ENCODE results near the gene LBP. TPM values are rescaled to one million over a fixed set of nuclear protein-coding genes. Genes with fewer than 3 reads are reported as not detected.

The LBP gene
- total RNA-seq, 1 experiment from 2014 or later: 0.15 TPM

DNA sequence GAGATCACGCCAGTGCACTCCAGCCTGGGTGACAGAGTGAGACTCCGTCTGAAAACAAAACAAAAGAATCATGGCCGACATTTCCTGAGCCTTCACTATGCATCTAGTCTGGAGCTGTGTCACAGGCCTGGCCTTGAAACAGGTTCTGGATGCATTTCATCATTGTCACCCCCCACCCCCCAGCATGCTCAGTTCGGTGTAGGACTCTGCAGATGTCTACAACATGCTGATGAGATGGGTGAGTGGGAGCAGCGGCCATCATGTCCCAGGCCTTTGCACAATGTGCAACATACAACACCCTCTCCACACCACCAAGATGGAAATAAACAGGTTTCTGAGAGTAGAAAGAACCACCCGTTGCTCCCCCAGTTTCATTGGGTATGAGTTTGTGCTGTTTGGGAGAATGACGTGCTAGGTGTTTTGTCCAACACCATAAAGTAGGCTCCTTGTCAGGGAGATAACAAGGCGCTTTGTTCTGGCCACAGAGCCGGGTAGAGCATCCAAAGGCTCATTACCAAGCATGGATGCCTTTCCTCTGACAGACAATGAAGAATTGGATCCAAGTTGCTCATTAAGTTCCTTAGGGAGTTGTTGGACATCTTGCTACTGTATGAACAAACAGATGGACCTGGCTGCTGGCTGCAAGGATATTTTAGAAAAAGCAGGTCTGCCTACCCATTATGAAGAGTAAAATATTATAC, 66.7 kb downstream of the LBP start:
- Histone ChIP-seq H3K27ac (ENCODE audit: low read depth, low read length) (no peak overlapping the region), H3K9me3 (ENCODE audit: control insufficient read depth in 1 of 2, insufficient read depth in 1 of 2, low read depth in 1 of 2, low read length in 2 of 2) (no peaks in the 10 kb centered on the region), H3K4me1 (ENCODE audit: control insufficient read depth in 1 of 2, insufficient read depth in 2 of 2, low read length in 2 of 2) (no peaks in the 10 kb centered on the region; a peak in 1 of 4 replicates), H3K79me2 (ENCODE audit: insufficient read depth, low read length) (no peaks in the 10 kb centered on the region), H2AFZ (ENCODE audit: low read depth, low read length, poor library complexity, severe bottlenecking) (no peak overlapping the region), H3K27me3 (ENCODE audit: insufficient read depth, low read length) (no peaks in the 10 kb centered on the region), H4K20me1 (ENCODE audit: insufficient read depth) (no peaks in the 10 kb centered on the region), H3K4me2 (ENCODE audit: low read length) (no peak overlapping the region), H3K36me3 (ENCODE audit: control insufficient read depth in 1 of 2, insufficient read depth in 2 of 2, low read length in 2 of 2) (peaks cover 3 to 13% of the 10 kb centered on the region in 2 experiments; a peak in 2 of 4 replicates), H3K4me3 (replicated peaks in 1 of 2; ENCODE audit: low read depth in 1 of 2, low read length in 2 of 2) (no peak overlapping the region), H3K9ac (ENCODE audit: low read length) (no peak overlapping the region), H3K9me2 (ENCODE audit: insufficient read depth) (no peaks in the 10 kb centered on the region)
- DNase-seq (ENCODE audit: low read depth, low spot score) (no peak), ATAC-seq (no peak)
- TF ChIP-seq CEBPB (IDR thresholded peaks at IDR 0.05; ENCODE audit: low read depth): no peak
- no peak for TF ChIP-seq EZH2 (IDR thresholded peaks at IDR 0.05)
- TF ChIP-seq ELF1 (IDR thresholded peaks at IDR 0.05; ENCODE audit: borderline replicate concordance, low read depth): no peak
- no peak for TF ChIP-seq SRF (IDR thresholded peaks at IDR 0.05; ENCODE audit: low read depth)
- TF ChIP-seq POLR2AphosphoS5 (IDR thresholded peaks at IDR 0.05; ENCODE audit: low read depth, low read length): no peak
- TF ChIP-seq EZH2phosphoT487 (IDR thresholded peaks at IDR 0.05; ENCODE audit: borderline replicate concordance): no peak
- TF ChIP-seq FOSL1 (IDR thresholded peaks at IDR 0.05; ENCODE audit: low read depth): no peak
- no peak for TF ChIP-seq JUND (IDR thresholded peaks at IDR 0.05)
- intact Hi-C loops (cut with micrococcal nuclease): no loop called here
- ChIA-PET RAD21 (ENCODE audit: low non-redundant PET in 1 of 2, low total read pairs in 2 of 2, uncharacterized antibody in 2 of 2, unreplicated experiment in 2 of 2) (no interaction called here), POLR2A (no interaction called here), CTCF (interaction anchor here (1.4 kb wide), 1 partner anchor 22 kb away, joined by 4 read pairs; the partner anchor contains the start of gene SNHG17)
- no TSS peak for BruUV-seq (replicated peaks)

DNA sequence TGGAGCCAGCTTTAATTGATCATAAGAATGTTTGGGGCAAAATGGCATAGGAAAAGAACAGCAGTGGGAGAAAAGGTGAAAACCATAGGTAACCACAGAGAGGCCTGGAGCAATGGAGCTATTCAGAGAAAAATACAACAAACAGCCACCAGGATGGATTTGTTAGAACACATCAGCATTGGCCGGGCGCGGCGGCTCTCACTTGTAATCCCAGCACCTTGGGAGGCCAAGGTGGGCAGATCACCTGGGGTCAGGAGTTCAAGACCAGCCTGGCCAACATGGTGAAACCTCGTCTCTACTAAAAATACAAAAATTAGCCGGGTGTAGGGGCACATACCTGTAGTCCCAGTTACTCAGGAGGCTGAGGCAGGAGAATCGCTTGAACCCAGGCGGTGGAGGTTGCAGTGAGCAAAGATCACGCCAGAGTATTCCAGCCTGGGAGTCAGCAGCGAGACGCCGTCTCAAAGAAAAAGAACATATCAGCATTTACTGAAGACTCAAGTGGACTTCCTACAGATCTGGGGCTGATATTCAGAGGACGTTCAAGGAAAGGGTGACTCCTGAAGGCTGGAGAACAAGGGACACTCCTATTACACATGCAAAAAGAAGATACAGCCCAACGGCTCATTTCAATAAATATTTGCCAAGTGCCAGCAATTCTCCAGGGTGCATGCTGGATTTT, 68.6 kb downstream of the LBP start:
- RAD21 ChIA-PET (ENCODE audit: low non-redundant PET in 1 of 2, low total read pairs in 2 of 2, uncharacterized antibody in 2 of 2, unreplicated experiment in 2 of 2): no interaction called here
- Histone ChIP-seq H3K79me2 (ENCODE audit: insufficient read depth, low read length) (no peaks in the 10 kb centered on the region), H3K36me3 (ENCODE audit: control insufficient read depth in 1 of 2, insufficient read depth in 2 of 2, low read length in 2 of 2) (peaks cover 10 to 31% of the 10 kb centered on the region in 2 experiments; a peak in 3 of 4 replicates), H3K9me3 (ENCODE audit: control insufficient read depth in 1 of 2, insufficient read depth in 1 of 2, low read depth in 1 of 2, low read length in 2 of 2) (no peaks in the 10 kb centered on the region), H3K27ac (ENCODE audit: low read depth, low read length) (no peak overlapping the region), H3K9ac (ENCODE audit: low read length) (no peak overlapping the region), H3K4me3 (replicated peaks in 1 of 2; ENCODE audit: low read depth in 1 of 2, low read length in 2 of 2) (no peak overlapping the region), H4K20me1 (ENCODE audit: insufficient read depth) (peaks cover 6% of the 10 kb centered on the region; the same call in 1 of the 2 replicates), H3K4me2 (ENCODE audit: low read length) (no peak overlapping the region), H3K9me2 (ENCODE audit: insufficient read depth) (no peaks in the 10 kb centered on the region), H3K4me1 (ENCODE audit: control insufficient read depth in 1 of 2, insufficient read depth in 2 of 2, low read length in 2 of 2) (no peaks in the 10 kb centered on the region), H2AFZ (ENCODE audit: low read depth, low read length, poor library complexity, severe bottlenecking) (no peak overlapping the region), H3K27me3 (ENCODE audit: insufficient read depth, low read length) (no peaks in the 10 kb centered on the region)
- CTCF ChIA-PET: no interaction called here
- POLR2A ChIA-PET: no interaction called here
- TF ChIP-seq, protein P1, sequence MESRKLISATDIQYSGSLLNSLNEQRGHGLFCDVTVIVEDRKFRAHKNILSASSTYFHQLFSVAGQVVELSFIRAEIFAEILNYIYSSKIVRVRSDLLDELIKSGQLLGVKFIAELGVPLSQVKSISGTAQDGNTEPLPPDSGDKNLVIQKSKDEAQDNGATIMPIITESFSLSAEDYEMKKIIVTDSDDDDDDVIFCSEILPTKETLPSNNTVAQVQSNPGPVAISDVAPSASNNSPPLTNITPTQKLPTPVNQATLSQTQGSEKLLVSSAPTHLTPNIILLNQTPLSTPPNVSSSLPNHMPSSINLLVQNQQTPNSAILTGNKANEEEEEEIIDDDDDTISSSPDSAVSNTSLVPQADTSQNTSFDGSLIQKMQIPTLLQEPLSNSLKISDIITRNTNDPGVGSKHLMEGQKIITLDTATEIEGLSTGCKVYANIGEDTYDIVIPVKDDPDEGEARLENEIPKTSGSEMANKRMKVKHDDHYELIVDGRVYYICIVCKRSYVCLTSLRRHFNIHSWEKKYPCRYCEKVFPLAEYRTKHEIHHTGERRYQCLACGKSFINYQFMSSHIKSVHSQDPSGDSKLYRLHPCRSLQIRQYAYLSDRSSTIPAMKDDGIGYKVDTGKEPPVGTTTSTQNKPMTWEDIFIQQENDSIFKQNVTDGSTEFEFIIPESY (IDR thresholded peaks at IDR 0.05; ENCODE audit: extremely low read depth, insufficient replicate concordance, low read length): no peak
- TF ChIP-seq, protein P2, sequence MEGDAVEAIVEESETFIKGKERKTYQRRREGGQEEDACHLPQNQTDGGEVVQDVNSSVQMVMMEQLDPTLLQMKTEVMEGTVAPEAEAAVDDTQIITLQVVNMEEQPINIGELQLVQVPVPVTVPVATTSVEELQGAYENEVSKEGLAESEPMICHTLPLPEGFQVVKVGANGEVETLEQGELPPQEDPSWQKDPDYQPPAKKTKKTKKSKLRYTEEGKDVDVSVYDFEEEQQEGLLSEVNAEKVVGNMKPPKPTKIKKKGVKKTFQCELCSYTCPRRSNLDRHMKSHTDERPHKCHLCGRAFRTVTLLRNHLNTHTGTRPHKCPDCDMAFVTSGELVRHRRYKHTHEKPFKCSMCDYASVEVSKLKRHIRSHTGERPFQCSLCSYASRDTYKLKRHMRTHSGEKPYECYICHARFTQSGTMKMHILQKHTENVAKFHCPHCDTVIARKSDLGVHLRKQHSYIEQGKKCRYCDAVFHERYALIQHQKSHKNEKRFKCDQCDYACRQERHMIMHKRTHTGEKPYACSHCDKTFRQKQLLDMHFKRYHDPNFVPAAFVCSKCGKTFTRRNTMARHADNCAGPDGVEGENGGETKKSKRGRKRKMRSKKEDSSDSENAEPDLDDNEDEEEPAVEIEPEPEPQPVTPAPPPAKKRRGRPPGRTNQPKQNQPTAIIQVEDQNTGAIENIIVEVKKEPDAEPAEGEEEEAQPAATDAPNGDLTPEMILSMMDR (IDR thresholded peaks at IDR 0.05 in 2 of 3, conservative IDR thresholded peaks at IDR 0.05 in 1 of 3; ENCODE audit: borderline replicate concordance in 1 of 3, insufficient read depth in 1 of 3, low read depth in 2 of 3, low read length in 2 of 3): no peak
- TF ChIP-seq POLR2A (IDR thresholded peaks at IDR 0.05; ENCODE audit: borderline replicate concordance, extremely low read depth, insufficient read depth, insufficient read length) (no peak), JUND (IDR thresholded peaks at IDR 0.05) (no peak), SRF (IDR thresholded peaks at IDR 0.05; ENCODE audit: low read depth) (no peak), CEBPB (IDR thresholded peaks at IDR 0.05; ENCODE audit: low read depth) (no peak), EZH2 (IDR thresholded peaks at IDR 0.05) (no peak), CBX3 (IDR thresholded peaks at IDR 0.05; ENCODE audit: low read depth) (no peak)
- TF ChIP-seq, protein P3, sequence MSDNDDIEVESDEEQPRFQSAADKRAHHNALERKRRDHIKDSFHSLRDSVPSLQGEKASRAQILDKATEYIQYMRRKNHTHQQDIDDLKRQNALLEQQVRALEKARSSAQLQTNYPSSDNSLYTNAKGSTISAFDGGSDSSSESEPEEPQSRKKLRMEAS (IDR thresholded peaks at IDR 0.05): no peak
- no peak for DNase-seq (ENCODE audit: low read depth, low spot score)
- ATAC-seq: no peak
- intact Hi-C loops (cut with micrococcal nuclease): no loop called here
- no TSS peak for BruUV-seq (replicated peaks)

Measured in HCT116 (cell line).